Medulla oblongata (tissue), 1 donor: ENCODE measurements around the gene GPR84.

Source experiments
- DNase-seq: peaks from one replicate; pipeline ENCODE4 v3.0.0-alpha.2; 2015; ENCODE audit errors: extremely low spot score

Gene GPR84

GRCh38 chr12:54392485-54393206 lies 28.4 kb upstream of the GPR84 start:
- no peak for DNase-seq

- DNase-seq: no peak
Measured at GRCh38 chr12:54390668-54391551, 26.6 kb upstream of the GPR84 start.

GRCh38 chr12:54390176-54390667 lies 25.9 kb upstream of the GPR84 start:
- DNase-seq: no peak

- no peak for DNase-seq
Measured at GRCh38 chr12:54389607-54390175, 25.4 kb upstream of the GPR84 start.

GRCh38 chr12:54389134-54389508 lies 24.8 kb upstream of the GPR84 start:
- DNase-seq: no peak

- no peak for DNase-seq
Measured at GRCh38 chr12:54388237-54389133, 24.2 kb upstream of the GPR84 start.

GRCh38 chr12:54387114-54387467 lies 22.8 kb upstream of the GPR84 start:
- DNase-seq: no peak

- DNase-seq: no peak
Measured at GRCh38 chr12:54386403-54387113, 22.3 kb upstream of the GPR84 start.

- DNase-seq: peak; percentile 77
Measured at GRCh38 chr12:54385251-54385914, 21.1 kb upstream of the GPR84 start.

- DNase-seq: peak; percentile 82
Measured at GRCh38 chr12:54384591-54385041, 20.3 kb upstream of the GPR84 start, which contains the start of gene ZNF385A. TSS of gene ZNF385A (minus strand) at chr12:54384733. CDS start at chr12:54384514, 219 bp downstream.

- DNase-seq: peak; percentile 77
Measured at GRCh38 chr12:54383041-54383609, 18.8 kb upstream of the GPR84 start.

GRCh38 chr12:54381136-54381535 lies 16.9 kb upstream of the GPR84 start:
- no peak for DNase-seq

- peak; percentile 95 for DNase-seq
Measured at GRCh38 chr12:54379398-54380201, 15.3 kb upstream of the GPR84 start.

GRCh38 chr12:54378796-54379397 lies 14.6 kb upstream of the GPR84 start:
- DNase-seq: peak; percentile 75

- DNase-seq: no peak
Measured at GRCh38 chr12:54377797-54378515, 13.7 kb upstream of the GPR84 start.

GRCh38 chr12:54377007-54377406 lies 12.7 kb upstream of the GPR84 start:
- DNase-seq: no peak

- no peak for DNase-seq
Measured at GRCh38 chr12:54376596-54376995, 12.3 kb upstream of the GPR84 start.

- DNase-seq: no peak
Measured at GRCh38 chr12:54375259-54375579, 10.9 kb upstream of the GPR84 start.
